Keratinocyte (primary cell): ENCODE data around the gene TRIM8.

ENCODE experiments used
- EZH2 ChIP-seq: IDR thresholded peaks from one replicate; pipeline ENCODE4 v1.6.1; 2012; ENCODE audit warnings: inconsistent platforms, mild to moderate bottlenecking, low read length, moderate library complexity
- TF ChIP-seq, protein P1 (sequence below), 3 experiments: IDR thresholded peaks in 1 of 3; conservative IDR thresholded peaks in 1 of 3; optimal IDR thresholded peaks in 1 of 3; 2 replicates in 2 of 3; 3 replicates in 1 of 3; pipeline versions ENCODE3 to v1.5.1; 2011; ENCODE audit warnings: low read length in 3 of 3, mild to moderate bottlenecking in 3 of 3, moderate library complexity in 2 of 3, control low read depth in 1 of 3, inconsistent platforms in 1 of 3; ENCODE audit not compliant: insufficient read depth in 2 of 3; ENCODE audit errors: extremely low read depth in 1 of 3

DNA sequence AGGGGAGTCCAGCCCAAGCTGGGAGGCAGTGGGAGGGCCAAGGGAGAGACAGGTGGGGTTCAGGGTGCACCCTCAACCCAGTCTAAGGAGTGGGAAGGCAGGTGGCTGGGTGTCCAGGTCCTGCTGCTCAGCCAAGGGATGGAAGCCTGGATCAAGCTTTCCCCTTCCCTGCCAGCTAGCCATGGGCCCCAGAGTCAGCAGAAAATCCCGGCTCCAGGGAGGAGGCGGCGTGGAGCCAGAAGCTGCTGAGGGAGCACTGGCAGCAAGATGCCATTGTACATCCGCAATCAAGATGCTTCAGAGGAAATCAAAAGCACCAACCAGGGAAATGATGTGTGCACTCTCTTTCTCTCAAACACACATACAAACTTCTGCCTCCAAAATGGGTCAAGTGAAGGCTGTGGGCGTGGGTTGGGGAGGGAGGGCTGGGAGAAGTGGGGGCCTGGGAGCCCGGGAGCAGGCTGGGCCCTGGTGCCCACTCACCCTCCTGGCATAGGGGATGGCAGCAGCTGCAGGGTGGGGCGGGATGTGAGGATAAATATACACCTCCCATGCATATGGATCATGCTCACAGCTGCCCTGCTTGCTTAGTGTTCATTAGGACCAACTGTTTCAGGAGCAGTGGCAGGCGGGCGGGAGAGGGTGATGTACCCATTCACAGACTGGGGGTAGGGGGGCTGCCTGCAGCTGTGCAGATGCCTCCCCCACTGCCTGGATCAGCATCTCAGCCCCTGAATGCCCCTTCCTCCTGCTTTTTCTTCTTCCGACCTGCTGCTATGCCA lies 24.2 kb downstream of the TRIM8 start:
- TF ChIP-seq, protein P1, sequence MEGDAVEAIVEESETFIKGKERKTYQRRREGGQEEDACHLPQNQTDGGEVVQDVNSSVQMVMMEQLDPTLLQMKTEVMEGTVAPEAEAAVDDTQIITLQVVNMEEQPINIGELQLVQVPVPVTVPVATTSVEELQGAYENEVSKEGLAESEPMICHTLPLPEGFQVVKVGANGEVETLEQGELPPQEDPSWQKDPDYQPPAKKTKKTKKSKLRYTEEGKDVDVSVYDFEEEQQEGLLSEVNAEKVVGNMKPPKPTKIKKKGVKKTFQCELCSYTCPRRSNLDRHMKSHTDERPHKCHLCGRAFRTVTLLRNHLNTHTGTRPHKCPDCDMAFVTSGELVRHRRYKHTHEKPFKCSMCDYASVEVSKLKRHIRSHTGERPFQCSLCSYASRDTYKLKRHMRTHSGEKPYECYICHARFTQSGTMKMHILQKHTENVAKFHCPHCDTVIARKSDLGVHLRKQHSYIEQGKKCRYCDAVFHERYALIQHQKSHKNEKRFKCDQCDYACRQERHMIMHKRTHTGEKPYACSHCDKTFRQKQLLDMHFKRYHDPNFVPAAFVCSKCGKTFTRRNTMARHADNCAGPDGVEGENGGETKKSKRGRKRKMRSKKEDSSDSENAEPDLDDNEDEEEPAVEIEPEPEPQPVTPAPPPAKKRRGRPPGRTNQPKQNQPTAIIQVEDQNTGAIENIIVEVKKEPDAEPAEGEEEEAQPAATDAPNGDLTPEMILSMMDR (optimal IDR thresholded peaks at IDR 0.05 in 1 of 3, IDR thresholded peaks at IDR 0.05 in 1 of 3, conservative IDR thresholded peaks at IDR 0.05 in 1 of 3; ENCODE audit: extremely low read depth in 1 of 3, insufficient read depth in 2 of 3, low read length in 3 of 3) = no peak
- TF ChIP-seq EZH2 = no peak
